Glutamatergic neuron (in vitro differentiated cells): ENCODE results near the gene JAML. TPM values are rescaled to one million over a fixed set of nuclear protein-coding genes. Genes with fewer than 3 reads are reported as not detected.

Experiments used
- DNase-seq: peaks from one replicate; pipeline ENCODE4 v3.0.0; 2022
- H3K27ac Mint-ChIP-seq: one replicate; pipeline ENCODE4 v1.8.0; 2020; ENCODE audit warnings: mild to moderate bottlenecking, mixed read lengths, inconsistent platforms; ENCODE audit not compliant: unreplicated experiment
- H3K27me3 Mint-ChIP-seq: one replicate; pipeline ENCODE4 v1.8.0; 2020; ENCODE audit warnings: mild to moderate bottlenecking, moderate library complexity, mixed read lengths, inconsistent platforms; ENCODE audit not compliant: unreplicated experiment
- H3K36me3 Mint-ChIP-seq: one replicate; pipeline ENCODE4 v1.8.0; 2020; ENCODE audit warnings: mild to moderate bottlenecking, mixed read lengths, inconsistent platforms; ENCODE audit not compliant: unreplicated experiment
- H3K4me1 Mint-ChIP-seq: one replicate; pipeline ENCODE4 v1.8.0; 2020; ENCODE audit warnings: mild to moderate bottlenecking, low read depth, mixed read lengths, inconsistent platforms; ENCODE audit not compliant: unreplicated experiment
- H3K4me3 Mint-ChIP-seq: one replicate; pipeline ENCODE4 v1.8.0; 2020; ENCODE audit warnings: mild to moderate bottlenecking, mixed read lengths, inconsistent platforms; ENCODE audit not compliant: unreplicated experiment
- H3K9me3 Mint-ChIP-seq: one replicate; pipeline ENCODE4 v1.8.0; 2020; ENCODE audit warnings: mild to moderate bottlenecking, moderate library complexity, mixed read lengths, inconsistent platforms; ENCODE audit not compliant: unreplicated experiment
- total RNA-seq: library from RNA; stranded (reverse); fragmentation: NEBNext Ultra II Directional; extraction: Animal tissue kit (Norgen Biotek cat#: 25700); gene quantifications from one replicate; pipeline ENCODE4 v1.2.1, GENCODE V29; 2021; ENCODE audit not compliant: unreplicated experiment
- TF ChIP-seq, protein P1 (sequence below): fragments of 200-600 bp; sonication (generic); IDR thresholded peaks from one replicate; pipeline ENCODE4 v1.5.0; 2021; ENCODE audit not compliant: partially characterized antibody, unreplicated experiment

JAML gene
- total RNA-seq, 1 donor from 2014 or later, result not detected

- Mint-ChIP-seq H3K27me3 (peaks cover 11% of the 10 kb centered on the region), H3K36me3 (no peaks in the 10 kb centered on the region), H3K4me3 (peak overlapping the region; percentile 49), H3K27ac (no peak overlapping the region), H3K9me3 (peaks cover 10% of the 10 kb centered on the region), H3K4me1 (peaks cover 31% of the 10 kb centered on the region)
- DNase-seq, result peak; percentile 87
- TF ChIP-seq, protein P1, sequence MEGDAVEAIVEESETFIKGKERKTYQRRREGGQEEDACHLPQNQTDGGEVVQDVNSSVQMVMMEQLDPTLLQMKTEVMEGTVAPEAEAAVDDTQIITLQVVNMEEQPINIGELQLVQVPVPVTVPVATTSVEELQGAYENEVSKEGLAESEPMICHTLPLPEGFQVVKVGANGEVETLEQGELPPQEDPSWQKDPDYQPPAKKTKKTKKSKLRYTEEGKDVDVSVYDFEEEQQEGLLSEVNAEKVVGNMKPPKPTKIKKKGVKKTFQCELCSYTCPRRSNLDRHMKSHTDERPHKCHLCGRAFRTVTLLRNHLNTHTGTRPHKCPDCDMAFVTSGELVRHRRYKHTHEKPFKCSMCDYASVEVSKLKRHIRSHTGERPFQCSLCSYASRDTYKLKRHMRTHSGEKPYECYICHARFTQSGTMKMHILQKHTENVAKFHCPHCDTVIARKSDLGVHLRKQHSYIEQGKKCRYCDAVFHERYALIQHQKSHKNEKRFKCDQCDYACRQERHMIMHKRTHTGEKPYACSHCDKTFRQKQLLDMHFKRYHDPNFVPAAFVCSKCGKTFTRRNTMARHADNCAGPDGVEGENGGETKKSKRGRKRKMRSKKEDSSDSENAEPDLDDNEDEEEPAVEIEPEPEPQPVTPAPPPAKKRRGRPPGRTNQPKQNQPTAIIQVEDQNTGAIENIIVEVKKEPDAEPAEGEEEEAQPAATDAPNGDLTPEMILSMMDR, result peak; percentile 98
Observed at GRCh38 chr11:118171269-118172062, 53.3 kb downstream of the JAML start.

GRCh38 chr11:118170882-118171268 lies 53.9 kb downstream of the JAML start:
- H3K36me3 Mint-ChIP-seq, result no peaks in the 10 kb centered on the region
- peak overlapping the region; percentile 59 for H3K27ac Mint-ChIP-seq
- TF ChIP-seq, protein P1, result no peak
- H3K27me3 Mint-ChIP-seq, result peaks cover 9% of the 10 kb centered on the region
- H3K4me3 Mint-ChIP-seq, result peak overlapping the region; percentile 28
- H3K9me3 Mint-ChIP-seq, result peaks cover 10% of the 10 kb centered on the region
- peaks cover 26% of the 10 kb centered on the region for H3K4me1 Mint-ChIP-seq
- peak; percentile 47 for DNase-seq

DNA sequence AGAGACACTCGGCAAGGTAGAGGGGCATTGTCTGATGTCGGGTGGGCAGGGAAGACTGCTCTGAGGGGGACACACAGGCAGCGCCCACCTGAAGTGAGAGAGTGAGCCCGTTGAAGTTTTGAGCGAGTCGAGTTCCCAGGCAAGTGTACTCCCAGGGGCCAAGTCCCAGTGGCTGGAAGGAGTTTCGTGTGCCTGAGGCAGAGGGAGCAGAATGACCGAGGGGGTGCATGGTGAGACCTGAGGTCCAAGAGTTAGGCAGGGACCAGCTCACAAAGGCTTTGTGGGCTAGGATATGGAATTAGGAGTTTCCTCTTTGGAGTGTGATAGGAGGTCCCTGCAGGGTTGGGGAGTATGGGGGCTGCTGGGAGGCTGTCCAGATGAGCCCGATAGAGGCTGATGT lies 54.6 kb downstream of the JAML start:
- peak overlapping the region; percentile 39 for H3K4me3 Mint-ChIP-seq
- DNase-seq, result no peak
- H3K27me3 Mint-ChIP-seq, result peaks cover 8% of the 10 kb centered on the region
- H3K36me3 Mint-ChIP-seq, result no peaks in the 10 kb centered on the region
- H3K9me3 Mint-ChIP-seq, result peaks cover 10% of the 10 kb centered on the region
- H3K4me1 Mint-ChIP-seq, result peaks cover 22% of the 10 kb centered on the region
- no peak overlapping the region for H3K27ac Mint-ChIP-seq
- TF ChIP-seq, protein P1, result no peak

GRCh38 chr11:118169300-118170140 lies 55.3 kb downstream of the JAML start:
- Mint-ChIP-seq H3K4me1 (peaks cover 22% of the 10 kb centered on the region), H3K27me3 (peaks cover 8% of the 10 kb centered on the region), H3K36me3 (no peaks in the 10 kb centered on the region), H3K4me3 (no peak overlapping the region), H3K9me3 (peaks cover 10% of the 10 kb centered on the region), H3K27ac (no peak overlapping the region)
- TF ChIP-seq, protein P1, result no peak
- no peak for DNase-seq
